Ammon's horn (tissue), 1 donor: ENCODE measurements around the gene ITGB2.

Experiments used
- DNase-seq: peaks from one replicate; pipeline ENCODE4 v3.0.0-alpha.2; 2016; ENCODE audit warnings: low spot score

The ITGB2 gene

GRCh38 chr21:44897326-44898010 is 23.2 kb downstream of the ITGB2 start:
- DNase-seq, result no peak

DNA sequence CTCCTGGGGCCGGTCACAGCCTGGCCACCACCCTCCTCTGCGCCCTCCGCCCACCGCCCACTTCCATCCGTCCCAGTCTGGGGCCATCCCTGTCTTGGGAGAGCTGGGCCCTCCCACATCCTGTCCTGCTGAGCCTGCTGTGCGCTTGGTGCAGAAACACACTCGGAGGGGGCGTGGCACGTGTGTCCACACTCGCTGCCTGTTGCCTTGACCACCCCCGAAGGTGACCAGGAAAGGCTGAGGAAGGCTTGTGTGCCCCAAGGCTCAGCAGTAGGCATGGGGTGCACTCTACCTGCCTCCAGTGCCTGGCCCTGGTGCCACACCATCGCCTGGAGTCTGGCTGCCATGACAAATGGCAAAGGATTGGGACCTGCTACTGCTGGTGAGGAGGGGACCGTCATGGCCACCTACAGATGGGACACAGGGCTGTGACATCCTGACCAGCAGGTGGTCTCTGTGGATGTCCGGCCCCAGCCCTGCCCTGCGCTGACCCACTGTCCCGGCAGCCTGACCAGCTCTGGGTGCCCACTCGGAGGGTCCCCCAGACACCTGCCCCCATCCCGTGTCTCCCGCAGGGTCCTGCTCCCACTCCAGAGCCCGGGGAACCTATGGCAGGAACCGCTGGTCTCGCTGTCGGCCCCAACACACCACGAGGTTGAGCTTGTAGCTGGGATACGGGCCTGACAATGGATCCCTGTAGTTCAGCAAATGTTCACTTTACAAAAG is 24.0 kb downstream of the ITGB2 start:
- DNase-seq, result no peak

DNA sequence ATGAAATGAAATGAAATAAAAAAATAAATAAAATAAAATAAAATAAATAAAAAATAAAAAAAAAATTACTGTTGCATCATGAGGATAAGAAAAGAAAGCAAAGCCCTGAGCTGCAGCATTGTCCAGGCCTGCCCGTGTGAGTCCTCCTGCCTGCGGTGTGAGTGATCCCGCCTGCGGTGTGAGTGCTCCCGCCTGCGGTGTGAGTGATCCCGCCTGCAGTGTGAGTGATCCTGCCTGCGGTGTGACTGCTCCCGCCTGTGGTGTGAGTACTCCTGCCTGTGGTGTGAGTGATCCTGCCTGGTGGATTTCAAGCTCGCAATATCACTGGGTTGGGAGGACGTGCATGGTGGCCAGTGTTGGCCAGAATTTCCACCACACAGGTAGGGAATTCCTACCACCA is 24.8 kb downstream of the ITGB2 start:
- no peak for DNase-seq

DNA sequence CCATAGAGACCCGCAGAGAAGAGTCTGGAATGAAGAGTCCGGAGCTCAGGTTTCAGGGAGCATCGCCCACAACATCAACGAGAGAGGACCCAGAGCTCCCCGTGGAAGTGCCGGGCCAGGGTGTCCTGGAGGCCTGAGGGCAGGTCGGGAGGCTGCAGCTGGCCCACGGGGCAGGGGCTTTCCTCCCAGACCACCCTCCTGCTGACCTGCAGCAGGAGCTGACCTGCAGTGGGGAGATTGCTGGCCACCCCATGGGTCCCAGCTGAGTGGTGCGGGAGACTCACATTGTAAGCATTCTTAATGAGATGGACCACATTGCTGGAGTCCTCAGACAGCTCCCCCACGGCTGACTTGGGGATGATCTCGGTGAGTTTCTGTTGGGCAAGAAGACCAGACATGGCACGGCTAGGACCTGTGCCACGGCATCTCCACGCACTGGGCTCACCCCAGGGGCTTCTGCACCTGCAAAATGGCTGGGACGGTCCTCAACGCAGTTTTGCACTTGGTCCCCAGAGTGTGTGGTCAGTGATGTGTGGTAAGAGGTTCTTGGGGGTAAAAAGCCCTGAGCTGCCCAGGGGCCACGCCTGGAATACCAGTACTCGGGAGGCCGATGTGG is 25.9 kb downstream of the ITGB2 start:
- no peak for DNase-seq

GRCh38 chr21:44893948-44894656 is 26.6 kb downstream of the ITGB2 start:
- DNase-seq, result no peak

GRCh38 chr21:44893278-44893556 is 27.5 kb downstream of the ITGB2 start:
- DNase-seq, result no peak

DNA sequence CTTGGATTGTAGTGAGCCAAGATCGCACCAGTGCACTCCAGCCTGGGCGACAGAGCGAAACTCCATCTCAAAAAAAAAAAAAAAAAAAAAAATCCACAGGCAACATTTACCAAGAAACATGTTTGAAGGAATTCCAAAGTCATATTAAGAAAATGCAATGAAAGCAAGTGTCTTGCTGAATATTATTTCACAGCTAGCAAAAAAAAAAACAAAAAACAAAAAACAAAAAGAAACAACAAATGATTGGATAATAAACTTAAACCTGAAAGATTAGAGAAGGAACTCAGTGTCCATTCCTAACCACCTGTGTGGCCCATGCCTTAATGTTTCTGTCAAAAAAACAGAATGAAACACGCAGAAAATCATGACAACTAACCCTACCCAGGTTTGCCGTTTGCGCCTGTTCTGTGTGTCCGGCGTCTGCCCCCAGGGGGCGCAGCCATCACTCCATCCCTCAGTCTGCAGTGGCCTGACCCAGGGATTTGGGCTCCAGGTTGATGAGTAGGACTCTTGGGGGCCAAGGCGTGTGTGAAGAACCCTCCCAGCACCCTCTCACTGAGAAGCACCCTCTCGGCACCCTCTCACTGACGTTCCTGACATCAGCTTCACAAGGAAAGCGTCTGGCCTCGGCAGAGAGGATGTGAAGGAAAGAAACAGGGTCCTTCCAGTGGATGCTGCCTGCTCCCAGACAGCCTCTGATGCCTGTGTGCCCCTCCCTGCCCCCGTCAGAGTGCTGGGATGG is 28.0 kb downstream of the ITGB2 start:
- peak; percentile 54 for DNase-seq

GRCh38 chr21:44892095-44892494 is 28.6 kb downstream of the ITGB2 start:
- no peak for DNase-seq

- DNase-seq, result no peak
Measured at GRCh38 chr21:44891631-44892031, 29.1 kb downstream of the ITGB2 start.

DNA sequence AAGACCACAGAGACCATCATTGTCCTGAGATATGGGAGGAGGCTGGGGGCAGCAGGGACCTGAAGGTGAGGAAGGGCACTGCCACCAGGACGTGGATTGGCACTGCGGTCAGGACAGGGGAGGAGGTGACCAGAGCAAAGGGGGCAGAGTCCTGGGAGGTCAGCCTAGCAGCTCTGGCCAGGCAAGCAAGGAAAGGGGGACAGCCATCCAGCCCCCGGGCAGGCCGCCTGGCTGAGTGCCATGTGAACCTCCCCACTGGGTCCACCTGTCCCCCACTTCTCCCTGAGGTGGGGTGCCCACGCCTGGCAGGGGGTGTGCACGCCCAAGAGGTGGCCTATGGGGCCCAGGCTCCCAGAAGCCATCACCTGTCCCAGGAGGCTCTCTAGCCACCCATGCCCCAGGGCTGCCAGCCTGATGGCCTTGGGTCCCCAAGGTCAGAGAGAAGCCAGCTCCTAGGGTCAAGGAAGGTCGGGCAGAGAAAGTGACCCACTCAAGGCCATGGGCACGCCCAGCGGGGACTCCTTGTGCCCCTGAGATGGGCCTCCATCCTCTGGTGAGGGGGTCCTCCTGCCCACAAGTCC is 29.6 kb downstream of the ITGB2 start:
- DNase-seq, result no peak

GRCh38 chr21:44890338-44890931 is 30.3 kb downstream of the ITGB2 start:
- DNase-seq, result no peak

DNA sequence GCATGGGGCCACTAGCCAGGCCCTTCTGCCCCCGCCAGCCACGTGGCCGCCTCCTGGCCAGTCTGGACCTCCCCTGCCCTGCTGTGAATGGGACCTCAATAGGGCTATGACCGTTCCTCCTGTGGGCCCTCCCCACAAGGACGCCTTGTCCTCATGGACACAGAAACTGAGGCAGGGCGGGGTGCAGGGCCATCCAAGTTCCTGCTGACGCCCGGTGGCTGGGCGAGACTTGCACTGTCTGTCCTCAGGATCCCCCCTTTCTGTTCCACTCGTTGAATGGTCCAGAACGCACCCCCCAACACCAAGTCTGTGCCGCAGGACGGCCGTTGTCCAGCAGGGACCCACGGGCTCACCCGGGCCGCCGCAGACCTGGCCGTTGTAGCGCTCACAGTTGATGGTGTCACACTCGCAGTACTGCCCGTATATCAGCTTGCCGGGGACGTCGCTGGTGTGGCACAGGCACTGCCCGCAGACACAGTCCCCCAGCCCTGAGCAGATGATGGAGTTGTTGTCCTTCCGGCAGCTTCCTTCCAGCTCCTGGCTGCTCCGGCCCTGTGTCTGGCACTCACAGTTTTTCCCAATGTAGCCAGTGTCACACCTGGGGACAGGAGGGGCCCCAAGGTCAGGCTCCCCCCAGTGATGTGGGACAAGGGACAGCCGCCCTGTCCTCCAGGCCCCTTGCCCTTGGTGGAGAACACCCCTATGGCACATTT is 30.9 kb downstream of the ITGB2 start:
- no peak for DNase-seq

DNA sequence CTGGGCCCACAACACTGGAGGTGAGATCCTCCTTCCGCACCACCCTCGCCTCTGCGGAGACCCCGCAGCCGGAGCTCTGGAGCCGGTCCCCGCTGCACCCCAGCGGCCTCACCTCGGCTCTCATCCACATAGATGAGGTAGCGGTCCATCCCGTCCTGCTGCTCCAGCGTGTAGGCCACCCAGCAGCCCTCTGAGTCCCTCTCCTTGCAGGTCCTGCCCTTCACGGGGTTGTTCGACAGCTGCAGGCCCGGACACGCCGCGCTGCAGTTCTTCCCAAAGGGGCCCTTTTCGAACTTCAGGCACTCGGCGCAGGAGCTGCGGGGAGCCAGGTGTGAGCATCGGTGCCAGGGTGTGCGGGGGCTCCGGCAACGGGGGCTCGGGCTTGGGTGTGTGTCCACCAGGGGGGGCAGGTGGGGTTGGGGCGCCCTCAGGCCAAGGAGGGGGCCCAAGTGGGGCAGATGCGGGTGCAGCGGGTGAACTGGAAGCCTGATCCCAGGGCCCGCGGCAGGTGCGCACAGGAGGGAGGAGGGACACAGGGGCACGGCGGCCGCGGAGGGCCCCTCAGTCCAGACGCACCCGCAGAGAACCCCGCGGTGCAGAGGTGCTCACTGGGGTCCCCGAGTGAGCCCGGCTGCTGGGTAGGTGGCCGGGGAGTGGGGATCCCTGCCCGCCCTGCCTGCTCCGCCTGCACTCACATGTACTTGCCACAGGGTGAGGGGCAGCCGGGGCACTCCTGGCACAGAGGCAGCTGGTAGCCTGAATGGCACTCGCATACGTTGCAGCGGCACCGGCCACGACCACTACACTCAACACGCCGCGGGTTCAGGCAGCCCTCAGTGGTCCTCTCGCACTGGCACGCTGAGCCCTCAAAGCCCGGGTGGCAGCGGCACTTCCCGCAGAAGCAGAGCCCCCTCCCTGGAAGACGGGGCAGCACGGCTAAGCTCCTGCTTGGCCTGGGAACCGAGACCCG is 31.8 kb downstream of the ITGB2 start:
- no peak for DNase-seq

DNA sequence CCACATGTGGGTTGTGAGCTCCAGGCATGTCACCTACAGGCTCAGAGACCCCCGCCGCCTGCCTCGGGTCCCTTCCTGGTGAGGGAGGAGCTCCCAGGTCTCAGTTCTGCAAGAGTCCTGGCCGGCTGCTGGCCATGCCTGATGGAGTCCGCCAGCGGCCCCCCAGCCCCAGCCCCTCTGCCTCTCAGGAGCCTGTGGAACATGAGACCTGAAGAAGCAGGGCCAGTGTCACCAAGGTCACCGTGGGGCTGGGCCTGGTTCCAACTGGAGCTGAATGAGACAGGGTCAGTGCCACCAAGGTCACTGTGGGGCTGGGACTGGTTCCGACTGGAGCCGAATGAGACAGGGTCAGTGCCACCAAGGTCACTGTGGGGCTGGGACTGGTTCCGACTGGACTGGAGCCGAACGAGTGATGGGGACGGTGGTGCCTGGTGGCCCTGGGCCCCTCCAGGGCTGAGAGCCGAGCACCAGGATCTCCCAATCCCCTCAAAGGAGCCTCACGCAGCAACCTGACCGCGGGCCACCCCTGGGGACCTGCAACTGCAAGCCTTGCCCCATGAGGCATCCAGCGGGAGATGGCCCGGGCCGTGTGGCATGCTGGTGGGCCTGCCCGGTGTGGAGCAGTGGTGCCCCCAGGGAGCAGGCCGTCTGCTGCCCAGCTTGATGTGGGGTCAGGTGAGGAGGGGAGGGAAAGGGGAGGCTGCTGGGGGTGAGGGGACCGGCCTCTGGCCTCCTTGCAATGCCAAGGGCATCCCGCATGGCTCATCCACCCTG is 32.7 kb downstream of the ITGB2 start:
- DNase-seq, result no peak

DNA sequence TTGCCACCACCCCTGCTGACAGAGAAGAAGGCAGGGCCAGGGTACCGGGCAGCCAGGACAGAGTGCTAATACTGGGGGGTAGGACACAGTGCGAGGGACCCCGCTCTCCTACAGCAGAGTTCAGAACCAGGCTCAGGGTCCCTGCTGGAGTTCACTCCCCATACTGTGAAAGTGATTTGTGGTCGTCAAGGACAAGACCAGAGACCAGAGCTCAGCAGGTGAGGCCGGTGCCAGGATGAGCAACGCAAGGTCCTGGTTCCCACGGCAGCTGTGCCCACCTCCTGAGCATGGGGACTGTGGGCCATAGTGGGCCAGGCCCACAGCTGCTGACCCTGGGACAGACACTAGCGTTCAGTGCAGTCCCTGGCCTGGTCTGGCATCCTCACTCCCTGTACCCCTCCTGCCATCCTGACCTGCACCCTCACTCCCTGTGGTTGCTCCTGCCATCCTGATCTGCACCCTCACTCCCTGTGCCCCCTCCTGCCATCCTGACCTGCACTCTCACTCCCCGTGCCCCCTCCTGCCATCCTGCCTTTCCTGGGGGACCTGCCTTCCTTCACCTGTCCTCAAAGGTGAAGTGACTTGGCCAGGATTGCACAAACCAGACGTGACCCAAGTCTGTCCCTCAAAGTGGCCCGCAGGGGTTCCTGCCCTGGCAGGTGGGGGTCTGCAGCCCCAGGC is 33.4 kb downstream of the ITGB2 start:
- no peak for DNase-seq

- DNase-seq, result no peak
Measured at GRCh38 chr21:44886113-44887075, 34.3 kb downstream of the ITGB2 start.

- no peak for DNase-seq
Measured at GRCh38 chr21:44885615-44886014, 35.1 kb downstream of the ITGB2 start.
